ENCODE measurements around the gene TMEM163. TPM values are rescaled to one million over a fixed set of nuclear protein-coding genes. Genes with fewer than 3 reads are reported as not detected.
"Not testable (repeated sequence)": the region's sequence is repeated elsewhere in the genome, so short reads cannot be mapped to it uniquely, and the experiment has no call there.

Gene TMEM163
- total and polyA plus RNA-seq, 3 experiments from 2014 or later = 0.45 TPM; not detected in 2

DNA sequence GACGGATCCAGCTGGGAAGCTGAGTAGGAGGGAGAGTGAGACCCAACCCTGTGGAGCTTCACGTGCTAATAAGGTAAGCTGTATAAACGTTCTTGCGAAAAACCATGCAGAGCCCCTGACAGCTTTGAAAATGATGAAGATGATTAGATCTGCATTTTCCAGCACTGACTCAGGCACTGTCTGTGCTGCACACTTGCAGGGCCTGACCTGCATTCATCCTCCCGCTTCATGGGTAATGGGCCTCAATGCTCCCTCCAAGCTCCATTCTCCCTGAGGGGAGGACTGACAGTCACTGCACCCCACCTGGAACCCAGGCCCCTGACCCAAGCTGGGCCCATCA lies 205.4 kb downstream of the TMEM163 start:
- Mint-ChIP-seq H3K27me3 (peaks cover 0 to 16% of the 10 kb centered on the region in 2 donors), H3K9me3 (no peaks in the 10 kb centered on the region), H3K4me3 (no peak overlapping the region), H3K36me3 (no peaks in the 10 kb centered on the region), H3K4me1 (no peaks in the 10 kb centered on the region), H3K27ac (no peak overlapping the region)
- no peaks in the 10 kb centered on the region for H3K36me3 ChIP-seq (ENCODE audit: insufficient read depth, low read length)
- no peaks in the 10 kb centered on the region for H3K9me3 ChIP-seq (ENCODE audit: low read length)
- ChIA-PET CTCF (no interaction called here), POLR2A (no interaction called here)
- no peaks in the 10 kb centered on the region for H3K27me3 ChIP-seq (ENCODE audit: insufficient read depth, low read length, poor library complexity, severe bottlenecking)
- H3K4me1 ChIP-seq (ENCODE audit: insufficient read depth, low read length) = no peaks in the 10 kb centered on the region
- H3K27ac ChIP-seq (ENCODE audit: low read depth, low read length) = no peak overlapping the region
- DNase-seq = no peak
- H3K4me3 ChIP-seq (ENCODE audit: low read length) = no peak overlapping the region

DNA sequence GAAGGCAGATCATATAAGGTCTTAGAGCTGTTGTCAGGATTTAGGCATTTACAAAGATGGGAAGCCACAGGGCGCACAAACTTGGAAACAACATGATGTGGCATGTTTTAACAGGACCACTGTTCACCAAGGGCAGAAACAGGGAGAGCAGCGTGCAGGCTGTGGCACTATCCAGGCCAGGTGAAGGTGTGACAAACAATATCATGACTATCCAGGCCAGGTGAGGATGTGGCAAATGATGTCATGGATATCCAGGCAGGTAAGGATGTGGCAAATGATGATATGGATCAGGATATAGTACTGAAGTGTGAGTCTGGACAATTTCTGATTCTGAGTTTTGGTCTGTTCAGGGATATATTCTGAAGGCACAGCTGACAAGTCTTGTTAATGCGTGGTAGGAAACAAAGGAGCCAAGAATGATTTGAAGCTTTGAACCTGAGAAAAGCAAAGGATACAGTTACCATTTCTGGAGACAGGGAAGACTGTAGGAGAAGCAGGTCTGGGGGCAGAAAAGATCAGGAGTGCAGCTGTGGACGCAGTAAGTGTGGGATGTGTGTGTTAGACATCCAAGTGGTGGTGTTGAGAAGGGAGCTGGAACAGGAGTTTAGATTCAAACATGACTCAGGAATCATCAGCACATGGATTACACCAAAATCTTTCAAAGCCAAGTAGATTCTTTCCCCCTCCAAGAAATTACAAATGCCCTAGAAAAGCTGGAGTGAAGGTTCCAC lies 205.9 kb downstream of the TMEM163 start:
- no peaks in the 10 kb centered on the region for H3K9me3 ChIP-seq (ENCODE audit: low read length)
- H3K36me3 Mint-ChIP-seq = no peaks in the 10 kb centered on the region
- no peak overlapping the region for H3K4me3 ChIP-seq (ENCODE audit: low read length)
- no peak for DNase-seq
- H3K4me1 ChIP-seq (ENCODE audit: insufficient read depth, low read length) = no peaks in the 10 kb centered on the region
- ChIA-PET POLR2A (no interaction called here), CTCF (no interaction called here)
- no peak overlapping the region for H3K27ac Mint-ChIP-seq
- peaks cover 0 to 3% (median 2%) of the 10 kb centered on the region in 3 donors for H3K4me1 Mint-ChIP-seq
- peaks cover 0 to 13% of the 10 kb centered on the region in 2 donors for H3K27me3 Mint-ChIP-seq
- H3K27me3 ChIP-seq (ENCODE audit: insufficient read depth, low read length, poor library complexity, severe bottlenecking) = no peaks in the 10 kb centered on the region
- no peaks in the 10 kb centered on the region for H3K9me3 Mint-ChIP-seq
- no peak overlapping the region for H3K27ac ChIP-seq (ENCODE audit: low read depth, low read length)
- H3K36me3 ChIP-seq (ENCODE audit: insufficient read depth, low read length) = no peaks in the 10 kb centered on the region
- no peak overlapping the region for H3K4me3 Mint-ChIP-seq

DNA sequence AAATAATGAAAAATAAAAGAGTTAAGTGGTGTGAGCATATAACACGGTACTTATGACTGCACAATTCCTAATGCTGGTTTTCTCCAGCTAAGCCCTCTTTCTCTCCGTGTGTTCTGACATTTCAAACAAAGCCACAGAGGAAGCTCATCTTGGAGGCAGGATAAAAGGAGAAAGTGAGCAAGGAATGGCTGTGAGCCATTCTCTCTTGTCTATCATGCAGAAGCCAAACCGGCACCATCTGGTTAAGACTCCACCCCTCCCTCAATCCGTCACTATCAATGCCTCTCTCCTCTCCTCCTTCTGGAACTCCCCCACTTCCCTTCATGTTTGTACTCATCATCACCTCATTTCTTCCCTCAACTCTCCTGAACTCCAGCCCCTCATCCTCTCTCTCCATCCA lies 210.4 kb downstream of the TMEM163 start:
- ChIA-PET CTCF (no interaction called here), POLR2A (no interaction called here)
- Mint-ChIP-seq H3K4me1 (peaks cover 0 to 5% (median 4%) of the 10 kb centered on the region in 3 donors), H3K36me3 (peaks cover 0 to 1% (median 0%) of the 10 kb centered on the region in 3 donors), H3K4me3 (no peak overlapping the region), H3K9me3 (no peaks in the 10 kb centered on the region), H3K27ac (no peak overlapping the region), H3K27me3 (peaks cover 0 to 2% of the 10 kb centered on the region in 2 donors)
- Histone ChIP-seq H3K36me3 (ENCODE audit: insufficient read depth, low read length) (no peaks in the 10 kb centered on the region), H3K4me1 (ENCODE audit: insufficient read depth, low read length) (no peaks in the 10 kb centered on the region), H3K9me3 (ENCODE audit: low read length) (no peaks in the 10 kb centered on the region), H3K27ac (ENCODE audit: low read depth, low read length) (no peak overlapping the region), H3K4me3 (ENCODE audit: low read length) (no peak overlapping the region), H3K27me3 (ENCODE audit: insufficient read depth, low read length, poor library complexity, severe bottlenecking) (no peaks in the 10 kb centered on the region)
- no peak for DNase-seq

DNA sequence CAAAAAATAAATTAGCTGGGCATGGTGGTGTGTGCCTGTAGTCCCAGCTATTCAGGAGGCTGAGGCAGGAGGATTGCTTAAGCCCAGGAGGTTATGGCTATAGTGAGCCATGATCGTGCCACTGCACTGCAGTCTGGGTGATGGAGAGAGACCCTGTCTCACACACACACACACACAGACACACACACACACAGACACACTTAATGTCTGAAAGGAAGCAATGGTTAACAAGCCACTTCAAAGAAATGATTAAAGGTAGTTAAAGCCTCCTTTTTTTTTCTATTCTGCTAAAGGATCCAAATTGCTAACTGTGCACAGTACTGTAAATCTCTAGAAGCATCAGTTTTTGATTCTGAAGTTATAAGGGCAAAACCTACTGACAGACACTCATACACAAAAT lies 211.1 kb downstream of the TMEM163 start:
- Histone ChIP-seq H3K4me1 (ENCODE audit: insufficient read depth, low read length) (no peaks in the 10 kb centered on the region), H3K27ac (ENCODE audit: low read depth, low read length) (no peak overlapping the region), H3K36me3 (ENCODE audit: insufficient read depth, low read length) (no peaks in the 10 kb centered on the region), H3K4me3 (ENCODE audit: low read length) (no peak overlapping the region), H3K9me3 (ENCODE audit: low read length) (no peaks in the 10 kb centered on the region), H3K27me3 (ENCODE audit: insufficient read depth, low read length, poor library complexity, severe bottlenecking) (no peaks in the 10 kb centered on the region)
- DNase-seq = no peak
- ChIA-PET POLR2A (no interaction called here), CTCF (no interaction called here)
- H3K27ac Mint-ChIP-seq = no peak overlapping the region
- peaks cover 0 to 5% (median 4%) of the 10 kb centered on the region in 3 donors for H3K4me1 Mint-ChIP-seq
- no peaks in the 10 kb centered on the region for H3K9me3 Mint-ChIP-seq
- peaks cover 0 to 2% of the 10 kb centered on the region in 2 donors for H3K27me3 Mint-ChIP-seq
- H3K4me3 Mint-ChIP-seq = no peak overlapping the region
- peaks cover 0 to 2% (median 0%) of the 10 kb centered on the region in 3 donors for H3K36me3 Mint-ChIP-seq

- H3K27me3 ChIP-seq (ENCODE audit: insufficient read depth, low read length, poor library complexity, severe bottlenecking); H3K4me1 Mint-ChIP-seq; POLR2A ChIA-PET; H3K4me1 ChIP-seq (ENCODE audit: insufficient read depth, low read length); H3K27ac ChIP-seq (ENCODE audit: low read depth, low read length); H3K27me3 Mint-ChIP-seq; H3K9me3 ChIP-seq (ENCODE audit: low read length); H3K4me3 ChIP-seq (ENCODE audit: low read length); DNase-seq; H3K36me3 ChIP-seq (ENCODE audit: insufficient read depth, low read length); CTCF ChIA-PET; H3K27ac Mint-ChIP-seq; H3K9me3 Mint-ChIP-seq; H3K4me3 Mint-ChIP-seq; H3K36me3 Mint-ChIP-seq: not testable (repeated sequence)
These were observed 211.6 kb downstream of the TMEM163 start for GRCh38 chr2:134507159-134507558.

GRCh38 chr2:134505446-134505845 lies 213.4 kb downstream of the TMEM163 start:
- Histone ChIP-seq H3K4me1 (ENCODE audit: insufficient read depth, low read length) (no peaks in the 10 kb centered on the region), H3K27me3 (ENCODE audit: insufficient read depth, low read length, poor library complexity, severe bottlenecking) (no peaks in the 10 kb centered on the region), H3K36me3 (ENCODE audit: insufficient read depth, low read length) (no peaks in the 10 kb centered on the region), H3K9me3 (ENCODE audit: low read length) (no peaks in the 10 kb centered on the region), H3K4me3 (ENCODE audit: low read length) (no peak overlapping the region), H3K27ac (ENCODE audit: low read depth, low read length) (no peak overlapping the region)
- Mint-ChIP-seq H3K27me3 (peaks cover 2 to 4% of the 10 kb centered on the region in 2 donors), H3K9me3 (no peaks in the 10 kb centered on the region), H3K4me3 (no peak overlapping the region), H3K36me3 (peaks cover 0 to 2% (median 0%) of the 10 kb centered on the region in 3 donors), H3K27ac (peak overlapping the region in 1 of 8 donors; percentile 15), H3K4me1 (peaks cover 0 to 5% (median 4%) of the 10 kb centered on the region in 3 donors)
- ChIA-PET POLR2A (no interaction called here), CTCF (no interaction called here)
- no peak for DNase-seq

DNA sequence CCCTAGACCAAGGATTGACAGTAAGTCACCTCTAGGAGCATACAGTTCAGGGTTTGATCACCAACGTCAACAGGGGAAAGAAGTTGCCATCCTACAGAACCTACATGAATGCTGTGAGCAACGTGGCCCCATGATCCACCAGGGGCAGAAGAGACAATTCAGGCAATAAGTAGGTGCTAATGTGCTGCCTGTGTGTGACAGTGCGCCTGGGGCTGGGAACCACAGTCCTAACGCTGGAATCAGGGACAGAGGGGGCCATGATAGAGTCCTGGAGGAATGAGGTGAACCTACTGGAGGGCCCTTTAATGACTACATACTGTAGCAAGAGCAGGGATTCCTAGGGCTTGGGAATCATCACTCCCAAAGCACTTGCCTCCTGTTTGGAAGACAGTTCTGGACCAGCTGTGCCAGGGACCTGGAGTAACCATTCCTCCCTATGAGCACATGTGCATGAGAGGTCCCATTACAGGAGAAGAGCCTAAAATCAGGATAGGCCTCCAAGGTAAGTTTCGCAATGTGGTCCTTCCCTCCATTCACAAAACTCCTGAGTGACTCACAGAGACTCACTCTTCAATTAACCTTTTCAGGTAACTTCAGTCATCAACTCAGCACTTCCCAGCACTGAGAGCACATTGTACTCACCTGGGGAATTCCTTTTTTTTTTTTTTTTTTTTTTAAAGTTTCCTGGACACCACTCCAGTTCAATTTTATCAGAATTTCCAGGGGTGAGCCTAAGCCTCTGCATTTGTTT lies 214.0 kb downstream of the TMEM163 start:
- Mint-ChIP-seq H3K27ac (no peak overlapping the region), H3K36me3 (peaks cover 0 to 2% (median 0%) of the 10 kb centered on the region in 3 donors), H3K9me3 (no peaks in the 10 kb centered on the region), H3K27me3 (peaks cover 2 to 4% of the 10 kb centered on the region in 2 donors), H3K4me1 (peaks cover 0 to 5% (median 4%) of the 10 kb centered on the region in 3 donors), H3K4me3 (no peak overlapping the region)
- H3K27me3 ChIP-seq (ENCODE audit: insufficient read depth, low read length, poor library complexity, severe bottlenecking) = no peaks in the 10 kb centered on the region
- no peak for DNase-seq
- ChIA-PET CTCF (no interaction called here), POLR2A (no interaction called here)
- no peaks in the 10 kb centered on the region for H3K9me3 ChIP-seq (ENCODE audit: low read length)
- H3K27ac ChIP-seq (ENCODE audit: low read depth, low read length) = no peak overlapping the region
- H3K4me1 ChIP-seq (ENCODE audit: insufficient read depth, low read length) = no peaks in the 10 kb centered on the region
- no peaks in the 10 kb centered on the region for H3K36me3 ChIP-seq (ENCODE audit: insufficient read depth, low read length)
- no peak overlapping the region for H3K4me3 ChIP-seq (ENCODE audit: low read length)

- no peaks in the 10 kb centered on the region for H3K9me3 Mint-ChIP-seq
- H3K27me3 Mint-ChIP-seq = peaks cover 4 to 5% of the 10 kb centered on the region in 2 donors
- no peaks in the 10 kb centered on the region for H3K4me1 Mint-ChIP-seq
- peaks cover 0 to 2% (median 0%) of the 10 kb centered on the region in 3 donors for H3K36me3 Mint-ChIP-seq
- DNase-seq = no peak
- no peak overlapping the region for H3K27ac ChIP-seq (ENCODE audit: low read depth, low read length)
- H3K9me3 ChIP-seq (ENCODE audit: low read length) = no peaks in the 10 kb centered on the region
- H3K27me3 ChIP-seq (ENCODE audit: insufficient read depth, low read length, poor library complexity, severe bottlenecking) = no peaks in the 10 kb centered on the region
- POLR2A ChIA-PET = no interaction called here
- no peaks in the 10 kb centered on the region for H3K4me1 ChIP-seq (ENCODE audit: insufficient read depth, low read length)
- CTCF ChIA-PET = no interaction called here
- H3K4me3 Mint-ChIP-seq = no peak overlapping the region
- H3K4me3 ChIP-seq (ENCODE audit: low read length) = no peak overlapping the region
- H3K27ac Mint-ChIP-seq = no peak overlapping the region
- no peaks in the 10 kb centered on the region for H3K36me3 ChIP-seq (ENCODE audit: insufficient read depth, low read length)
These were observed 216.7 kb downstream of the TMEM163 start for GRCh38 chr2:134502104-134502503.
